NCI-H524 treated with DMSO at 0.1 percent for 48 hours (cell line): ENCODE results near the gene CD44.

Source experiments
- DNase-seq: peaks from one replicate; lab custom pipeline; 2025; lab: John Stamatoyannopoulos, UW

CD44 gene

DNA sequence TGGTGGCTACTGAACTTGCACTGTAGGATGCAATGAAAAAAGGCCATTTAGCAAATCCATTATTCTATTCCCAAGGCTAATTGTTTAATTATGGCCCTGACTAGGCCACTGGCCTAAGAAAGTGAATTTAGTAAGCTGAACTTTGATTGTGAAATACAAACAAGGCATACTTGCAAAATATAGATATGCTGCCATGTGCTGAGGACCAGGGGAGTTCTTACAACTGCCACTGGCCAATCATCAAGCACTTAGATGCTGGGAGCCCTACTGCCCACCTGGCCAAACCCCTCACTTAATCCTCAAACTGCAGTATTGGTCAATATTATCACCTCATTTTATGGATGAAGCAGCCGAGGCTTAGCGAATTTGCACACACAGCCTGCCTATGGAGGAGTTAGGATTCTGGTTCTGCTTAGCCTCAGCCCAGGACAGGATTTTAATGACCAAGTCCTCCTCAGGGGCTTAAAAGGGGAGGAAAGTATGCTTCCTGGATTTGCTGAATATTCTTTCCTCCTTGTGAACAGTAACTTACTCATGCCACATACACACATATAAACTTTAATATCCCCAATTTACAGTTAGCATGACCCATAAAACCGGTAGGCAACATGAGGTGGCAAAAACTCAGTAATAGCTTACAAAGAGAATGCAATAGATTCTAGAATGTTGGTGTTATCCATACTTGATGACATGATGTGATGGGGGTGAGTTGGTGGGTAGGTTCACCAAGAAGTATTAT is 39.3 kb downstream of the CD44 start:
- no peak for DNase-seq

DNA sequence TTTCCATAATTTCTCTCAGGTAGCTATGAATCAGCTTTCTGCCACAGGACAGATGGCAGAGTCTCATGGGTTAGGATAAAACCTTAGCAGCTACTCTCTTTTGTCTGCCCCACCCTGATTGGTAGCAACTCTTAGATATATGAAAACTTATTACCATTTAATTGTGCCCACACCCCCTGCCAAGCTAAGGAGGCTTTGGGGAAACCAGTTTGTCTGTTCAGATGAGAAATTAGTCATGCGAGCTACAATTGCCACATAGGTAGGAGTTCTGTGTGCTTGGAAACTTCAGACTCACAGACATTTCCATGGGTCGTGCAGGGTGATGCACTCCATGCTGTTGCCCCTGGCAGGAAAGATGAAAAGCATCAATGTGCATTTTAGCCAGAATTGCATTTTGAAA is 39.9 kb downstream of the CD44 start:
- DNase-seq: no peak

DNA sequence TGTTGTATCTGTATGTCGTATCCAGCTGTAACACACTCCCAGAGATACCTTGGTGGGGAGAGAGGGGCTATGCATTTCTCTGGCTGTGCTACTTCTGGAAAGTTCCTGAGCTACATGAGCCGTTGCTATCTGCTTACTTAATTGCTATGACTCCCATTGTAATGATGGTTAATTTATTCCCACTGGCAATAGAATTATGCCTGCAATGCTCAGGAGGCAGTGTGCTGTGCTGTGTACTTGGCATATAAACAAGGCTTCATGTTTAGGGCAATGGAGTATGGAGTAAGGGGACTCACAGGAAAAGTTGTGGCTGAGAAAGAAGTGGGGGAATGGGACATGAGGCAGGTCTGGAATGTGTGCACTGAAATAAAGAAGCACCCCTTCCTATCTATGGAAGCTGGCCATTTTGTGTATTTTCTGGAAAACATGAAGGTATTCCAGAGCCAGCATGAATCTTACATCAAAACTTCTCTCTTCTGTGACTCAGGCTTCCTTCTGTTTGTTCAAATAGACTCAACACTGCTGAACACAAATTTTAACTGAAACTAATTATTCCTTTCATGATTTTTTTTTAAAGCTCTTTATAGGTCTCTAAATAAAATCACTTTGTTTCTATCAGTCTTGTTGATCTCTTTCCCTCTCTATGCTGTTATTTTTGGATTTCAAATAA is 40.6 kb downstream of the CD44 start:
- no peak for DNase-seq

DNA sequence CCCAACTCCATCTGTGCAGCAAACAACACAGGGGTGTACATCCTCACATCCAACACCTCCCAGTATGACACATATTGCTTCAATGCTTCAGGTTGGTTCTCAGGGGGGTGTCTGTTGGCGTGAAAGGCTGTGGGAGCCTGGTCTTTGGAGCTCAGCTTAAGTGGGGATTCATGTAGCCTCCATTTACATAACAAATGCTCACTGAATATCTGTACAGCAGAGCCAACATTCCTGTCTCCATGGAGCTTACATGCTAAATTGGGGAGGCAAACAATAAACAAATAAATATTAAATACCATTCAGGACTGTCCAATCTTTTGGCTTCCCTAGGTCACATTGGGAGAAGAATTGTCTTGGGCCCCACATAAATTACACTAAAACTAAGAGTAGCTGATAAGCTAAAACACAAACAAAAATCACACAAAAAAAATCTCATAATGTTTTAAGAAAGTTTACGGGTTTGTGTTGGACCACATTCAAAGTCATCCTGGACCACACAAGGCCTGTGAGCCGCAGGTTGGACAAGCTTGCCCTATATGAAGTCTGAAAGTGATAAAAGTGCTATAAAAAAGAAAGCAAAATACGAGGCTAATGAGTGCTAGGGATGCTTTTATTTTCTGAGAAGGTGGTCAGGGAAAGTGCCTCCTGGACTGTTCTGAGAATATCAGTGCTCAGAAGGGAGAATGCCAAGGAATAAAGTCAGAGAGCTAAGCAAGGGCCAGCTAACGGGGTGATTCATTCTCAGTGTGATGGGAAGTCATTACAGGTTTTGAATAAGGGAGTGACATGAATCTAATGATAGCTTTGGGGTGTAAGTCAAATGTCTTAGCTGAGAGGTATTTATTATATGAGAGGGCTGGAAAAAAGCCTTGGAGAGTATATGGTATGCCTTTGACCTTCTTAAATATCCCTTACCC is 41.6 kb downstream of the CD44 start:
- no peak for DNase-seq

DNA sequence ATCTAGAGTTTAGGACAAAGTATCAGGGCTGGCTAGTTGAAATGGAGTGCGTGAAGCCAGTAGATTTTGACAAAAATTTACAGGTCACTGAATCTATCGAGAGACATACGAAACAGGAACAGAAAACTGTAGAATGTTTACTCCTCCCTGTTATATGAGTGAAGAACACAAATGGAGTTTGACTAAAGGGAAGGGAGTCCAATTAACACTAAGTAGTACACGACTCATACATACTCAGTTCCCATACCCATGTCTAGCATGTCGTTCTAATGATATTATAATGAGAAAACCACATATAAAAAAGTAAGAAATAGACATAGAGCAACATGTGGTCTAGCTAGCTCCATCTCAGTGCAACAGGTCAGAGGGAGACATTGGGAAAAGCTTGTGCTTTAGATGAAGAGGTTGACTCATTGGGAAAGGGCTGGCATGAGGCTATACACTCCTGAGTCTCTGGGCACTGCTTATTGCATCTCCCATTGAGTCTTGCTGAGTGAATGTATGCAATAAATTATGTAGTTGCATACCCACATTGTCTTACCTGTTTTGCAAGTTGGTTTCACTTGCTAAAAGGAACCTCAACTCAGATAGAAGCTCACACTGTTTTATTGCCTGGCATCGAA is 43.5 kb downstream of the CD44 start:
- DNase-seq: no peak

DNA sequence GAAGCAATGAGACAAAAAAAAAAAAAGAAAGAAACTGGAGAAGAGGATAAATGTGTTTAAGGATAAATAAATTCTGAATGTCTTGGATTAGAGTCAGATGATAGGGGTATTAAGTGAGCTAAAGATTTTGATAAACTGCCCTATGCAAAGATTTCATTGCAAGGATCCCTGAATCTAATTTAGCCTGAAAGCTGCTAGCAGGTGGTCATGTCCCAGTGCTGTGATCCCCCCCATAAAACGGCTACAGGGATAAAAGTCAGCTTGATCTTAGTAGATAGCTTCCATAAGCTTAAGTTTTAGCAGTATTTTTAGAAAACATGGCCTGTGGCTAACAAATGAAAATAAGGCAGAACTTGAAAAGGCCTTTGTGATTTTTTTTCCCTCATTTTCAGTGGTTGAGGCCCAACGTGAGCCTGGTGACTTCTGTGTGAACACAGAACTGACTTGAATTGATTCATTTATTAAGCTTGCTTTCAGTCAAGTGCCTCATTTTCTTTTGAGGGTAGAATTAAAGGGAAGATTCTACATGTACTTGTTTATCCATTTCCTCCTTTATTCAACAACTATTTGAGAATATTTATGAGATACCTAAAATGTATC is 44.5 kb downstream of the CD44 start:
- DNase-seq: no peak

DNA sequence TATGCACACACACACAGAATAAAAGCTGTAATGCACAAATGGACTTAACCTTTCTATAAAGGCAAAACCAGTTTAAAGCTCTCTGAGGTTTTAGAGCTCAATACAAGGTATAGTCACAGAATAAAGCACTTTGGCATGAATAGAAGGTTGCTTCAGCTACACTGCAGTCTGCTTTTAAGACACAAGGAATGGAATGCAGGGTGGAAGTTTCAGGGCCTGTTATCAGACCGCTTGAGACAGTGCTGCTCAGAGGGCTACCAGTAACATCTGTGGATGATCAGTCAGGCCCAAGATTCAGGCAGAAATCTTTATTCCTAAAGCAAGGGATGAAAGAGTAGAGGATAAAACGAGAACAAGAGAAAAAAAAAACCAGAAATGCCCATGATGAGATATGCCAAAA is 46.7 kb downstream of the CD44 start:
- no peak for DNase-seq

DNA sequence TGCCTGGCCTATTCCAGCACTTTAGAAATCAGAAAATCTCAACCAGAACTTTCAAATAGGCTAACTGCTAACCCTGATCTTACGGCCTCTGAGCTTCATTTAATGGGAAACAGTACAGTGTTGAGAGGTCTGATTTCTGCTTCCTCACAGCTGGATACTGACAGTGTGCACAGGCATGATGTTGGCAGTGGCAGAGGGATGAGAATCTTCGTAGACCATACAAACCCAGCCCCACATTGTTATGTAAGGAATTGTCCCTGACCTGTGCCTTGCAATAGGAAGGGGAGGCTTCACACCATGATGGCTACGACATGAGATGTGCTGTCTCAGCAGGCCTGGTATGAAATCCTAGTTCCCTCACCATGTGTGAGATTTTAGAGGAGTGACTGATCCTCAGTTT is 49.0 kb downstream of the CD44 start:
- no peak for DNase-seq

DNA sequence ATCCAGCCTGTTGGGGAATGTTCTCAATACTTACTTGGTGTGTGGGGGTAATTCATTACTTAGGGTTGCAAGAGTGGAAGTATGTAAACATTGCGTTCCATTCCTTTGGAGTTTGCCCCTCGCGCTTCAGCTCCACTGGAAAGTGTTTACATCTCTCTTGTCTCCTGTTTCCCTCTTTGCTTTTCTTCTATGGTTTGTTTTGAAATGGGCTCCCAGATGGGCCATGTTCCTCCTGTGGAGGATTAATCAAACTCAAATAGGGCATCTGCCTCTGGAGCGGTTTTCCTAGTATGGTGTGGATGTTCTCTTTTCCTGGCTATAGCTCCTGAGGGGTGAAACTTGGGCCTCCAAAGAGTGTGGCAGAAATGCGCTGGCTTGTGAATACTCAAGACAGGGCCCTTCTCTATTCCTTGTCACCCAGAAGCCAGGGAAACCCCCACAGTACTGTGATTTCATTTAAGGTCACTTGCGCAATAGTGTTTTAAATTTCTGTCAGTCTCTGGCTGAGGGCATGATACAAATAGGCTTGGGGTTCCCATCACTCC is 51.9 kb downstream of the CD44 start:
- no peak for DNase-seq

DNA sequence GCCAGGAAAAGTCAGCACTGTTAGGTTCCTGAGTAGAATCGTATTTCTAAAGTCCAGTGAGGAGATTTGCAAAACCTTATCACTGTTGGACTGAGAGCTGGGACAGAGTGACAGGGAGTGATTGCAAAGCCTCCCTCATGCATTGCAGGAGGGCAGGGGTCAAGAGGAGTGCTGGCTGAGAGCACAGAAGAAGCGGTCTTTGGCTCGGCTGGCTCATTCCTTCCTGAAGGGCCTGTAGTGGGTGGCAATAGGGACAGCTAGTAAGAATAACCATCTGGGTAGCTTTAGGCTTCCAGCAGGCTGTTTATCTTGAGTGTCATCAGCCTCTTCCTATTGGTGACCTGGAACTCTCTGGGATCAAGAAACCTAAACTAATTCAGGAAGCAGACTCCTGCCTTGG is 53.4 kb downstream of the CD44 start:
- DNase-seq: no peak

DNA sequence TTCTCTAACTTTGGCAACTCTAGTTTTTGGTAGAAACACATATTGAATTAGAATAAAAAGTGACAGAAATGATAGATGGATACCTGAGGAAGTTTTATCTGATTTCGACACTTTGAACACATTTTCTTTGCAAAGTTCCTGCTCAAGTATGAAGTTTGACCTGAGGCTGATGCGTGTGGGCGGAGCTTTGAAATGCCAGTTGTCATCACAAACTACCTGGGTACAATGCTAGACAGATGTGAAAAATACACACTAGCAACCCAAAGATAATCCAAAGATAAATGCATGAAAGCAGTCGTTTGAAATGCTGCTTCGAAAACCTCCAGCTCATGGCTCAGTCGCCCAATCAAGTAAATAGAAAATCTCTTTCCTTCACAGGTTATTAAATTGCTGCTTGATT is 54.8 kb downstream of the CD44 start:
- no peak for DNase-seq

DNA sequence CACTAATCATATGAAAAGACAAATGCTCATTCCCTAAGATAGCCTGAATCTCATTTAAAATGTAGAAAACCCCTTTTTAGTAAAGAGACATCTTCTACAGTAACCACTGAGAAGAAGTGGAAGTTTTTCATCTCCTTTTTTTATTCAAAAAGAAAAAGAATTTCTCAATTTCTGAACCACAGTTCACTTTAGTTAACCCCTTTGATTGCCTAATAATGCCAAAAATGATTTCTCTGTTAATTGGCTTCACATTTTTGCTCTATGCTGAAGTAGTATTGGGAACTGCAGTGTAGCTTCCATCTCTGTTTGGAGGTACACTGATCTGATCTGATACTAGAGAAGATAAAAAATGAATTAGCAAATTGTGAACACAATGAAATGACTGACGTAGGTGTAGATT is 58.3 kb downstream of the CD44 start:
- DNase-seq: no peak

DNA sequence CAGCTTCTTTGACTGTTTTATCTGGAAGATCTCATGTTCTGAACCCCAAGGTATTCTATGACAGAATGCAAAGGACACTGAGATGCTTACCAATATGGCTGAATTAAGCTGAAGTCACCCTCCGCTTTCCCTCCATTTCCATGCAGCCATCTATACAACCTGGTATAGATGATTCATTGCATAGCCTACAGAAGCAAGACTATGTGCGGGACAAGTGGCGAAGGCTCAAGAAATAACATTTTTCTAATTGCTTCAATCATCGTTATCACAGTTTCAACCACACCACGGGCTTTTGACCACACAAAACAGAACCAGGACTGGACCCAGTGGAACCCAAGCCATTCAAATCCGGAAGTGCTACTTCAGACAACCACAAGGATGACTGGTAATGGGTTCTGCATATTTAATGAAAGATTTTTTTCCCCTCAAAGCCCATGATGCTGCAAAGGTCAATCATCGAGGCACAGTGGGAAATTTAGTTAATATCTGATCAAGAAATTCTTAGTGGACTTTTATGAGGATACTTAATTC is 61.9 kb downstream of the CD44 start:
- no peak for DNase-seq

DNA sequence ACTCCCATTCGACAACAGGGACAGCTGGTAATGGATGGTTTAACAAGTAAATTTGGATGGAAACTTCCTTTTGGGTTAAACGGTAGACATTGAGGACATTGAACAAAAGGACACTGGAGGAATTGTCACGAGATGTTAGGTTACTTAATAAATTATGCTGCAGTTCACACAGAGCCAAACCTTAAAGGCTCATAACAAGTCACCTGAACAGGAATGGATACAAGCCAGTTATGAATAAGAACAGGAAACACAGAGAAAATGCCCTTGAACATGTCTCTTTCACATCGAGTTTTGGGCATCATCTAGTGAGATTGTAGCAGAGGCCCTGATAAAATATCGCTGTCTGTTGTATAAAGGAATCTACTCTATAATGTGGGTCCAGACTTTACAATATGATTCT is 65.6 kb downstream of the CD44 start:
- no peak for DNase-seq

DNA sequence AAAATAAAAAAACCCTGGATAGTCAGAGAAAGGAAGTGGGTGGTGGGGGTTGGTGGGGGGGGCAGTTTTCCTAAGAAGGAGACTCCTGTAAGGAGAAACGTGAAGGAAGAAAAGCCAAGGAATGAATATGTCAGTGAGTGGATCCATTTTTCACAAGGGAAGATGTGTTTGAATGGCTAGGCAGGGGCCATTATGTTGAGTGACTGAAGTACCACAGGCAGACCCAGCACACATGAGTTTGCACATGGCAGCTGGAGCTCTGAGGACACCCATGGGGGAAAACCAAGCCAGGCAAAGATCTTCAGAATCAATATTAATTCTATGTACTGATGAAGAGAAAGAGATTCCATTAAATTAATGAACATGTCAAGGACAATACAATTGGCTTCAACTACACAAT is 67.6 kb downstream of the CD44 start:
- no peak for DNase-seq

DNA sequence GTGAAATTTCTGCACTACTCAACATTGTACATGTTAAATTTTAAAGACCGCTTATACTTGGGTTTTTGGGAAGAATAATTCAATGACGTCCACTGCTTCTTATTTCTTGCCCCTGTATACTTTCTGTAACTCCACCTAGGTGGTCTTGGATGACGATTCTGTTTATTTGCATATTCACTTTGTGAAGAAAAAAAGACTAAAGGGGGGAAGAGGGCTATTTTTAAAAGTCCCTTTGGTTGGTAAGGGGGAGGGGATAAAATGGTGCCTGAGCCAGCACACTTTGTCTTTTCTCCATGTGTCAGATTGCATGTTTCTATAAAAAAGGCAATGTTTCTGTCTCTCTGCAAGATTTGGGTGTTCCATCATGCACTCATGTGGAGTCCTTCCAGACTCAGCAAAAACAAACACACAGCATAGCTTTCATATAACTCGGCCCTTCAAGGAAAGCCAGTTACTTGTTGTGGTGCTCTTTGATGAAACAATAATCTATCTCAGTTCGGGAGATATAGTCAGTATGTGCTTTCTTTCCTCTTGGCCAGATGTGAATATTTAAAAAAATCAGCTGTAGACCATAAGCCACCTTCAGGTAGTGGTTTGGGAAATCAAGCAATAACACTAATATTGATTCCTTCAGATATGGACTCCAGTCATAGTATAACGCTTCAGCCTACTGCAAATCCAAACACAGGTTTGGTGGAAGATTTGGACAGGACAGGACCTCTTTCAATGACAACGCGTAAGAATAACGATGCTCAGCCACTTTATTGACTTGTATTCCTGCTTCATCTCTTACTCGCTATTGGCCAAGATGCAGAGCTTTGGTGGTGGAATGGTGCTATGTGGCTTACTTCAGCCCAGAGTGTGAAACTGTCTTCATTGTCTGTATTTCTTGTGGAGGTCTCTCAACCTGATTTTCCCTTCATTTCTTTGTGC is 68.8 kb downstream of the CD44 start:
- no peak for DNase-seq

DNA sequence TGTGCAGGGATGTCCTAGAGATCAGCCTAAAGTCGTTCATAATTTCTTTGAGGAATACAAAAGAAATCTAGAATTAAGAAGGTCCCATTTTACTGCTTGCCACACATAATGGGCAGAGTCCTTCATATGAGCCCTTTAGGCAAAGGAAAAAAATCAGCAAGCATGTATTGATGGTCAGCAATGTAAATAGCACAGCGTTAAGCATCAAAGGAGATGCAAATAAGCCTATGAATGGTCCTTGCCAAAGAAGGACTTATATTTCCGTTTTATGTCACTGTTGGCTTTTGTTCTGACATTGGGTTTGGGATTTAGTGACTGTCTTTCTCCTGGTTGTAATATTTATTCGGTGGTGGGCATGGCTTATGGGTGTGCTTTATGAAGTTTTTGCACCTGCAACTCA is 69.8 kb downstream of the CD44 start:
- DNase-seq: no peak

DNA sequence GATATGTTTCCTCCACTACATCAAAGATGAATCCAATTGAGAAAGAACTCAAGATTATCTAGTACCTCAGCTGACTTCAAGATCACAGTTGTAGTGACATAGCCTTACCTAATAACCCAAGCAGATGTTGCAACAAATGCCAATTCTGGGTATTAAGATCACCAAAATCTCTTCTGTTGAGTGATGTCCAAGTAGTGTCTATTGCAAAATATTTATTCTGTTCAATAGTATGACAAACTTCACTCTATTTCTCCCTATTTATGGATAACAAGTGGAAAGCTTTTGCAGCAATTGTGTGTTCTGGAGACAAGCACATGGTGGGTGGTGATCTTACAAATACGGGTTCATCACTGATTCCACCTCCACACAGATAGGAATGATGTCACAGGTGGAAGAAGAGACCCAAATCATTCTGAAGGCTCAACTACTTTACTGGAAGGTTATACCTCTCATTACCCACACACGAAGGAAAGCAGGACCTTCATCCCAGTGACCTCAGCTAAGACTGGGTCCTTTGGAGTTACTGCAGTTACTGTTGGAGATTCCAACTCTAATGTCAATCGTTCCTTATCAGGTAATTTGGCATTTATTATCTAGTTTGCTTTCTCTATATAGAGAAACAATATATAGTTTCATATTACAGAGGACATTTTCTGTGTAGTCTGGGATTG is 72.0 kb downstream of the CD44 start:
- DNase-seq: no peak

DNA sequence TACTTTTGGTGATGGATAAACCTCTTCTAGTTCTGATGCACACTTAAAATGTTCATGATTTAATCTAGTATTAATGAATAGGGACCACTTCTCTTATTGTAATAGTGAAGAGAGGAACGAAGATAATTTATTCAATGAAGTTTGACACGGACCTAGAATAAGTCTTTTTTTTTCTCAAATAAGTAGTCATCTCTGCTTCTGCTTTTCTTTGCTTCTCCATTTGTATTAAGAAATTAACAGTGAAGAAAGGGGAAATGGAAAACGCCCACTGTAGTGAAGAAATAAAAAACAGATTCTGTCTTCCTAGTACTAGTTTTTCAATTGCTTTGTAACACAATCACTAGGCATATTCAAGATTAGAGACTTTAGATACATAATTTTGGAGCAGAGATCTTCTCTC is 73.0 kb downstream of the CD44 start:
- no peak for DNase-seq

DNA sequence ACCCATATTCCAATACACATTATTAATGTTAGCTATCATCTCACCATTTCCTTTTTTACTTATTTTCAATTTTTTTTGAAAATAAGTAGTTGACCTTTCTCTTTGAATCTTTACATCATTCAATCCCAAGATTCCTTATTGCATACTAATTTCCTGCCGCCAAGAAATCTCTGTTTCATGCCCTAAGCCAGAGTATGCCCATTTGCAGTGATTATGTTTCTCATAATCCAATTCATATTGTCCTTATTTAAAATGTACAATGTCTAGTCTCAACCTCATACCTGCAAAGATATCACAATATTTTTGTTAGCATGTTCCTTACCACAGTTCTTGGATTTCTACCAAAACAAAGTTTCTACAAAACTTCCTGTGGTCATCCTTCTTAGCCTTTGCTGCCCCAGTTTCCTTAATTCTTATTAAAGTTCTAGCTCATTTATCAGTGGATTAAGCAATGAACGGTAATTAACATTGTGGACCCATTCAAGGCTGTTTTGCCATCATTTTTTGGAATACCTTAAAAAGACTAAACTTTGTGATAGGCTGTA is 75.3 kb downstream of the CD44 start:
- DNase-seq: no peak
